A549 treated with Hydrocortisone at 1 μM for 4 hours (cell line): ENCODE data around the gene SUPV3L1. TPM values are rescaled to one million over a fixed set of nuclear protein-coding genes. Genes with fewer than 3 reads are reported as not detected.

Experiments used
- total RNA-seq: library from RNA; stranded (reverse); fragments of 200-300 nt; extraction: Qiagen RNA extraction; gene quantifications from 5 replicates; pipeline ENCODE4 v1.2.3, GENCODE V29; 2022

Gene SUPV3L1
- 30.9 to 36.0 TPM (median 33.5 TPM) in 5 replicates for total RNA-seq

GRCh38 chr10:69179743-69180524 is at the start of gene SUPV3L1:
SUPV3L1 (plus strand) TSS chr10:69180234; CDS start chr10:69180292, 58 bp downstream.

GRCh38 chr10:69220041-69220451 is 40.0 kb downstream of the SUPV3L1 start, which contains the start of gene HKDC1:
HKDC1 (plus strand) TSS chr10:69220332; CDS start chr10:69220436, 104 bp downstream.

Other genes starting within 250 kb of the SUPV3L1 start
- gene DDX21, start 224.1 kb upstream of the SUPV3L1 start, total RNA-seq: 110 to 183 TPM (median 127 TPM) in 5 replicates
- gene KIFBP, start 191.4 kb upstream of the SUPV3L1 start, total RNA-seq: 37.7 to 53.1 TPM (median 45.7 TPM) in 5 replicates
- 91.0 to 135 TPM (median 98.2 TPM) in 5 replicates for gene SRGN, start 92.1 kb upstream of the SUPV3L1 start, total RNA-seq
- gene VPS26A, start 56.1 kb upstream of the SUPV3L1 start, total RNA-seq: 48.1 to 78.8 TPM (median 50.0 TPM) in 5 replicates
- gene HKDC1, start 40.1 kb downstream of the SUPV3L1 start, total RNA-seq: 8.3 to 11.9 TPM (median 9.9 TPM) in 5 replicates
- 35.7 to 53.0 TPM (median 41.9 TPM) in 5 replicates for gene HK1, start 98.3 kb downstream of the SUPV3L1 start, total RNA-seq
- 0.06 to 0.22 TPM (median 0.10 TPM) in 5 replicates for gene TACR2, start 236.7 kb downstream of the SUPV3L1 start, total RNA-seq